ENCODE measurements around the gene DMAC2.
"Not testable (repeated sequence)": the region's sequence is repeated elsewhere in the genome, so short reads cannot be mapped to it uniquely, and the experiment has no call there.

Gene DMAC2

DNA sequence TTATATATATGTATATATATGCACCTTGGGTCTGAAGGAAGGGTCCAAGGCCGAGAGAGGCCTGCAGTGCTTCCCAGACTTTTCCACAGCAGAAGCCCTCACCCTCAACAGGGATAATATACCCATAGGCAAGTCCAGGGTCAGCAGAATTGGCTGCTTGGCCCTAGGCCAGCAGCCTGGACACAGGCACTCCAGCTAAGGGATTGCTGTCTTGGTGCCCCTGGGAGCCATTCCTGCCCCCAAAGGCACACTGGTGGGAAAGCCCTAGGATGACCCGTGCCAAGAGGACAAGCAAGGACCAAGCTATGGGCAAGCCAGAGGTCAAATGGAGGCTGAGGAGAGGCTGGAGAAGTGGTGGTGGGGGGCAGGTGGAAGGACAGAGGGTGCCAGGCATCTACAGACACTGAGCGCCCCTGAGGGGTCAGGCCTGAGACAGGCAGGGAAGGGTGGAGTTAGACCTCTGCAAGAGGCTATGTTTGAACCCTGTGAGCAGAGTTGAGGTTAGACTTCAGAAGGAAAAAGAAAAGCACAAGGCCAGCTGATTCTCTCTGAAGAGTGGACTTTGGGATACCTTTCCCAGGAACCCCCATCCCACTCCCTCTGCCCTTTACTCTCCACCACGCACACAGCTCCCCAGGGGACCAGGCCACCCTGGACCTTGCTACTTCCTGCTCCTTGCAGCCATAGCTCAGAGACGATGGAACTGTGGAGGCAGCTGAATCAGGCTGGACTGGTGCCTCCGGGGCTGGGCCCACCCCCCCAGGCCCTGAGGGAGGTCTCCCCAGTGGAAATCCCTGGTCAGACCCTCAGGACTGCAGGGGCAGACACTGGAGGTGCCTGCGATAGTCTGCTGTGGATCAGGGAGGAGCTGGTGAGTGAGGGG, 3.0 kb upstream of the DMAC2 start, which contains the start of gene ERICH4:
ERICH4 (plus strand) TSS at position 684 of the 883 bp plus-strand sequence; CDS start at position 698, 14 bp downstream.
- DNase-seq, result no peak

DNA sequence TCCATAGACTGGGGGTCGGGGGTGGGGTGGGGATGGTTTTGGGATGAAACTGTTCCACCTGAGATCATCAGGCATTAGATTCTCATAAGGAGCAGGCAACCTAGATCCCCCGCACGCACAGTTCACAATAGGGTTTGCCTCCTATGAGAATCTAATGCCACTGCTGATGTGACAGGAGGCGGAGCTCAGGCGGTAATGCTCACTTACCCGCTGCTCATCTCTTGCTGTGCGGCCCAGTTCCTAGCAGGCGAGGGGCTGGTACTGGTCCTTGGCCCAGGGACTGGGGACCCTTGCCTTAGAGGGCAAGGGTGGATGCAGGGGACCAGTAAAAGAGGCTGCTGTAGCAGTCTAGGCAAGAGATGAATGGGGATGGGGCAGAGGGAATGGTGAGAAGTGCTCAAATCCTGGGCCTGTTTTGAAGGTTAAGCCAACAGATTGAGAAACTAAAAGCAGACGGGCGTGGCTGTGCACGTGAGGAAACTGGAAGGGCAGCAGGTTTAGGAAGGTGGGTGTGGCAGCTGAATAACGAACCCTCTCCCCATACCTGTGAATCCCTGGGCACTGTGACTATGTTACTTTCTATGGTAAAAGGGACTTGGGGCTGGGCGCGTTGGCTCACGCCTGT, 1.7 kb upstream of the DMAC2 start:
- DNase-seq, result no peak

DNA sequence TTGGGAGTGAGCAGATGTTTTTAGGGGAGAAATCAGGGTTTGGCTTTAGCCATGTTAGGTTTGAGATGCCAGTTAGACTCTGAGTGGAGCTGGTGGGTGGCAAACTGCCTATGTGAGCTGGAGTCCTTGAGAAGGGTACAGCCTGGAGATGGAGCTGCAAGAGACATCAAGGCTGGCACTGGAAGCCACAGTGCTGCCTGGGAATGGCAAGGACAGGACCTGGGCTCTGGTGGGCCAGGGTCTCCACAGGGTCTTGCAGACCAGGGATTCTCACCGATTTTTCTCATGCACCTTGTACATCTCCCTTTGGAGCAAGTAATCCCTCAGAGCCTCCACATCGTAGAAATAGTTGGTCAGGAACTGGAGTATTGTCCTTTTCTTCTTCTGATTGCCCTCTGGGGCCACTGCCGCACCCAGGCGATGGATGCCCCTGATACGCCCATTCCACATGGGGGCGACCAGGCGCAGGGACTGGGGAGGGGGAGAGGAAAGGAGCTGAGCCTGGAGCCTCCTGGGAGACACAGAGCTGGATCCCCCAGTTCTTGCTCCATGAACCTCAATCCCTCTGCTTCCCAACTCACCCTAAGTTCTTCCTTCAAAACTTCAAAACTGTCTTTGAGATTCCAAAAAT, 1.7 kb downstream of the DMAC2 start:
- DNase-seq, result no peak

DNA sequence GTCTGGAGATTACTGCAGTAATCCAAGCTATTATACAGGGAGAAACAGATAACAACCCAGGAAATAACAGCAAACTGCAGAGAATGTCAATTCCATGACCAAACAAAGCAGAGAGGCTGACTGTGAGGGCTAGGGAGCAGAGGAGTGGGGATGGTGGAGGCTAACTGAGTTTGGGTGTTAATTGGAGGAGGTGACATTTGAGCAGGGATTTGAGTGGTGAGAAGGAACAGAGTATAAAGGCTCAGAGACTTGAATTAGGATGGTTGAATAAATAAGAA, 3.1 kb downstream of the DMAC2 start:
- no peak for DNase-seq

DNA sequence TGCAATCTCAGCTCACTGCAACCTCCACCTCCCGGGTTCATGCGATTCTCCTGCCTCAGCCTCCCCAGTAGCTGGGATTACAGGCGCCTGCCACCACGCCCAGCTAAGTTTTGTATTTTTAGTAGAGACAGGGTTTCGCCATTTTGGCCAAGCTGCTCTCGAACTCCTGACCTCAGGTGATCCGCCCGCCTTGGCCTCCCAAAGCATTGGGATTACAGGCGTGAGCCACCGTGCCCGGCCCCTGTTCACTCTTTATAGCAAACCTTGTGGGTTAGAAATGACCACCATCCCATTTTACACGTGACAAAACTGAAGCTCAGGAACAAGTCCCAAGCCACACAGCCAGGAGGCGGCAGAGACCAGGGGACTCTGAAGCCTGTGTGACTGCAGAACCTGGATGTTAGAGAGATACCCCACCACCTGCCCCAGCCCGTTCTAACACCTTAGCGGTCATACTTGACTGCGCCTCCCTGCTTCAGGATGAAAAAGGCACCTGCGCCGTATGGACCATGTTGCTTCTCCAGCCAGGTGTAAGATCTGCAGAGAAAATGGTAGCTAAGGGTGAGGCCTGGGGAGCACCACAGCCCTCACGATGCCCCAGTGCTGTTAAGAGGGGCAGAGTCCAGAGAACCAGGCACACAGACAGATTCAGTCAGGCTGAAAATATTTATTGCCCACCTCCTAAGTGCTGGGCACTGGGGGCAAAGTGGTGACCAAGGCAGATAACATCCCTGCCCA, 3.6 kb downstream of the DMAC2 start:
- DNase-seq, result no peak

DNA sequence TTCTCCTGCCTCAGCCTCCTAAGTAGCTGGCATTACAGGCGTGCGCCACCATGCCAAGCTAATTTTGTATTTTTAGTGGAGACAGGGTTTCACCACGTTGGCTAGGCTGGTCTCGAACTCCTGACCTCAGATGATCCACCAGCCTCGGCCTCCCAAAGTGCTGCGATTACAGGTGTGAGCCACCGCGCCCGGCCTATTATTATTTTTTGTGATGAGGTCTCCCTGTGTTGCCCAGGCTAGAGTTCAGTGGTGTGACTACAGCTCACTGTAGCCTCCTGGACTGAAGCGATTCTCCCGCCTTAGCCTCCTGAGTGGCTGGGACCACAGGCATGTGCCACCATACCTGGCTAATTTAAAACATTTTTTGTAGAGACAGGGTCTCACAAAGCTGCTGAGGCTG, 4.3 kb downstream of the DMAC2 start:
- not testable (repeated sequence) for DNase-seq

DNA sequence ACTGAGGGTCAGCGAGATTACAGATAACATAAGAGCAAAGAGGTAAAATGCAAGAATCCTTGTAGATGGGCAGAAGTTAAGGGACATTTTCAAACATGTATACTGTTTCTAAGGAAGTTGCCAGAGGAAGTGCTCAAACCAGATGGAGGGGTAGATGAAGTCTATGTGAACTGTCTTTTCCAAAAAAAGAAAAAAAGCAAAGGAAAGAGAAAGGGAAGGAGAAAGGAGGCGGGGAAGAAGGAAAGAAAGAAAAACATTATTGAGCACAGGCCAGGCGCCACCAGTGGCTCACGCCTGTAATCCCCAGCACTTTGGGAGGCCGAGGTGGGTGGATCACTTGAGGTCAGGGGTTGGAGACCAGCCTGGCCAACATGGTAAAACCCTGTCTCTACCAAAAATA, 5.3 kb downstream of the DMAC2 start:
- no peak for DNase-seq

DNA sequence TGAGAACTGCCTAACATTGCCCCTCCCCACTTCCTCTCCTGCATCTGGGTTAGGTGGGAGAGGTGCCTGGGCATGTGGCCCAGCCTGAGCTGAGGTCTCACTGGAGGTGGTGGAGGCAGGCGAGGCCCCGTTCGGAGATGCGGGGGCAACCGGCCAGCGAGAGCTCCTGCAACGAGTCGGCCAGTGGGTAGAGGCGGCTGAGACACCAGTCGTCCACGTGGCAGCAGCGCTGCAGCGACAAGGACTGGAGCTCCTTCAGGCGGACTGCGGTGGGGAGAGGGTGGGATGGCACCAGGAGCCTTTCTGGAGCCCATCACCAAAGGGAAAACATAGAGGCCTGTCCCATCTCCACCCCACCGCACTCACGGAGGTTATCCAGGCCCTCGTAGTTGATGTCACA, 6.5 kb downstream of the DMAC2 start:
- DNase-seq, result no peak

DNA sequence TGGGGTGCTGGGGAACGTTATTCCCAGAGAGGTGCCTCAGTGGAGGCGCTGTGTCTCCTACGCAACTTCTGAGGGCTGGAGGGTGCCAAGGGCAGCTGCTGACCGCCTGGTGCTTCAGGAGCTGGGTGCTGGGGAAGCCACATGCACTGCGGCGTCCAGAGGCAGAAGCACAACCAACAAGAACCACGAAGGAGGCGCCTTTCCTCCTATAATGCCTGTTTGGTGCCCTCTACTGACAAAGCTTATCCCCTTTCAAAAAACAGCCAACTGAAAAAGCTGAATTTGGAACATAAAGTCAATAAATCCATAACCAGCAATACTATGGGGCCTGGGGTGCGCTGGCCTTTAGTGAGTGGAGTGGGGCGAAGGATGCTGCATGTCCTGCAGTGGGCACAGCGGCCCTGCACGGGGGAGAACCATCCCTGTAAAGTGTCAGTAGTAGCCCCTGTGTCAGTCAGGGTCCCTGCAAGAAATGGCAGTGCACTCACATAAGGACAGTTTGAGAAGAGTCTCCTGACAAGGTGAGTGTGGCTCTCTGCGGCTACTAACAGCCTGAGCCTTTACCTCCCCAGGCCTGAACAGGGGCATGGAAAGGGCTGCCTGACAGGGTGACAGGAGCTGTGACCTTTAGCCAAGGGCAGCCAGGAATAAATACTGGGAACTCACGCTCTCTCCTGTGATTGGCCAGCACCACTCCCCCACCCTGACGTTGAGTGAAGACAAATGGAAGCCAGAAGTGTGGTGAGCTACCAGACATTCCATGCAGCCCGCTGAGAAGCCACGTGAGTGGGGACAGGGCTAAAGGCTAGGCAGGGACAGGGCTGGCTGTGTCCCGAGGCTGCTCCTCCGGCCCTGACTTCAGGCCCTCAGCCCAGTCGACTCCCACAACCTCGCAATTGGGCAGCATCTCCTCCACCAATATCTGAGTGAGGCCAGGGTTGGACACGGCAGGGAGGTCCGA, 8.0 kb downstream of the DMAC2 start:
- no peak for DNase-seq

DNA sequence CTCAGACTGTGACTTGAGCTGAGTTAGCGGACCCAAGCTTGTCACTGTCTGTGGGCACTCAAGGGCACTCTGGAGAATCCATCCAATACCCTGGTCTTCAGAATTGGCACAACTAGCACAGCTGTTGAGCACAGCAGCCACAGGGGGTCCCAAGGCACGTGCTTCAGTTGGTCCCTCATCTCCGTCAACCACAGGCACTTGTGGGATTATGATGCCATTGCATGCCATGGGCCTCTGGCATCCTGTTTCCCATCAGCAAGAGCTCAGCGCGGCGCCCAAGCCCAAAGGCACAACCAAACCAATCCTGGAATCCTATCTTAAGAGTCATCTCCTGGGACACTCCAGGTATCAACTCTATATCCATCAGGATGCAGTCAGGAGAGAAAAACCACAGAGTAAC, 8.8 kb downstream of the DMAC2 start:
- no peak for DNase-seq

DNA sequence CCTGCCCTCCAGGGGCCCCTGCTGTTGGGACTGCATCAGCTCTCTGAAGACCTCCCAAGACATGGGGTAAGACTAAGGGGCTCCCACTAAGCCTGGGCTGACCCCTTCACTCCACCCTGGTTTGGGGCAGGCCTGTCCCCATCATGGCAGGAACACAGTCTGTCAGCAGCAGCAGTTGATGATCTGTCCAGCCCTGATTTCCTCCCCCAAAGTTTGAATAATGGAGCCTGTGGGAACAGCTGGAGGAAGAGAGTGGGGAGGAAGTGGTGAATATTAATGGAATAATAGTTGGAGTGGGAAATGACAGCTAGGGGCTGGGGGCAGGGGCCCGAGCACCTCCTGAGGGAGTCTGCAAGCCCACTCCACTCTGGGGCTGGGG, 11.2 kb downstream of the DMAC2 start:
- DNase-seq, result no peak

DNA sequence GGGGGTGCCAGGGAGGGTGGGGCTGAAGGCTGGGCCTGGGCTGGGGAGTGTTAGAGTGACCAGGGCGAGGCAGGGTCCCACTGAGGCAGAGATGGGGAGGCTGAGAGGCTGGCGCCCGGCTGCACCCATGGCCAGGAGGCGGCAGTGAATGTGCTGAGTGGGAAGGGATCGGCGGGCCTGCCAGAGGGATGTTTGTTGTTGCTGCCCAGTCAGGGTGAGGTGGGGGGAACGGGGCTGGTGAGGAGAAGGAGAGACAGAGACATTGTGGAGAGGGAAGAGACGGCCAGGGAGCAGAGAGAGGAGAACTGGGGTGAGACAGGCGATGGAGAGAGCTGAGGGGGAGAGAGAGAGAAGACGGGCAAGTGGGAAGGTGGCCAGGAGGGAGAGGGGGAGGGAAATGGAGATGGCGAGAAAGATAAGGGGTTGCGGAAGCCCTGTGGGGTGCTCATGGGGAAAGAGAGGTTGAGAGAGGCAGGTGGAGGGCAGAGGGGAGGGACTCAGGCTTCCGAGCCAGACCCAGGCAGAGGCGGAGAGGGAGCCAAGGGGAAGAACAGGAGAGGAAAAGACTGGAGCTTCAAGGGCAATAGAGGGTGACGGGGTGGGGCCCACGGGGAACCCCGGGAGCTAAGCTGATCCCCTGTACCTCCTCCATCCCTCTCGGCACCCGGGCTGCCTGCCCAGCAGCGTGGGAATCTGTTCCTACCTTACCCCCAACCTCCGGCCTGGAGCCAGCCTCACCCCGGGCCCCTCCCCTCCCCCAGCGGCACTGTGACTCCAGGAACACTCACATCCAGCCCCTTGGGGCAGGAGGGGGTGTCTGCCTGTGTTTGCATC, 11.8 kb downstream of the DMAC2 start:
- no peak for DNase-seq

DNA sequence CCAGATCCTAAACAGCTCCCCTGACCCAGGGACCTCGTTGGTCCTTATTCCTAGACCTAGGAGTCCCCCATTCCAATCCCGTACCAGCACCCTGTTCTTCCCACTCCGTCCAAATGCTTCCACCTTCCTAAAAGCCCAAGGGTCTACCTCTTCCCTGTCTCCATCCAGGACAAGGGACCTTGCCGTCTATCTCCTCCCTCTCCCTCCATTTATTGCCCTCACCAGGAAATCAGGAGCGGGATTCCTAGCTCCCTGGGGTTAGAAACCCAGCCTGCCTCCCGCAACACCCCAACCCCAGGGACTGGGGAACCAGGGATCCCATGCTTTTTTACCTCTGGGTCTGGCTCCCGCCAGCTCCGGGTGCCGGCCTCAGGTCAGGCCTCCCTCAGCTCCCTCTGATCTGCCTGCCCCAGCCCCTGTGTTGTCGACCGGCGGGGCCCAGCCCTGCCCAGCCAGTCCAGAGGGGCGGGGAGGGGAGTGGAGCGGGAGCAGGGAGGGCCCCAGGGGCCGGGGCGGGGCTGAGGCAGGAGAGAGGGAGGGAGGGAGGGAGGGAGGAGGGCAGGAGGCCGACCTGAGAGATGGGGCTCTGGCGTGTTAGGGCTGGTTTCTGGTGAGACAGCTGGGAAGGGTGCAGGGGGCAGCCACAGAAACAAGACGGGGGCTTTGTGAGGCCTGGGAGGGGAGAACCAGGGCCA, 12.6 kb downstream of the DMAC2 start, which contains the start of gene B3GNT8:
B3GNT8 (minus strand) TSS at position 423 of the 695 bp plus-strand sequence. CDS start 596 bp downstream, outside the sequence.
- DNase-seq, result no peak

DNA sequence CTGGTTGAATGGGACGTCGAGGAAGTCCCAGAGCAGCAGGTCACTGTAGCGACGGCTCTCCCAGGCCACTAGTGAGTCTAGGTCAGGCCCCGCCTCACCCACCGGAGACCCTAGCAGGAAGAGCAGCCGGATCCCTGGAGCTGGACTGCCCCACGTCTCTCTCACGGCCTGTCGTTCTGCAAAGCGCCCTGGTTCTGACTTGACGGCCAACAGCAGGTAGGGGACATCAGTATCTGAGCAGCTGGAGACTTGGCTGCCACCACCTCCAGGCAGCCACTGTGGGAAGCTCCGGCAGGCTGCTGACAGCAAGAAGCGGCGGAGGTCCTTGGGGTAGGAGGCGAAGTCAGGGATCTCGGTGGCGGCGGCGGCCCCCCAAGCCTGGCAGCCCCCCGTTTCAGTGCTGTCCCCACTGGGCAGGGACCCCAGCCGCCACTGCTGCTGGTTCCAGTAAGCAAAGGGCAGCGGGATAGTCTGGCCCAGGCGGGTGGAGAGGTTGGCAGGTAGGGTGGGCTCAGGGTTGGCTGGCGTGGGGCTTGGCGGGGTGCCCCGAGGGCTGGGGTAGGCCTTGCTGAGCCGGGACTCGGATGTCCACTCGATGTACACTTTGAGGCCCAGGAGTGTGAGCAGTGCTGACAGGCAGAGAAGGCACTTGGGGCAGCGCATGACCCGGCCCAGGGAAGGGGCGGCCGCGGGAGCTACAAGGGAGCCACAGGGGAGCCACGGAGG, 13.4 kb downstream of the DMAC2 start:
- no peak for DNase-seq

DNA sequence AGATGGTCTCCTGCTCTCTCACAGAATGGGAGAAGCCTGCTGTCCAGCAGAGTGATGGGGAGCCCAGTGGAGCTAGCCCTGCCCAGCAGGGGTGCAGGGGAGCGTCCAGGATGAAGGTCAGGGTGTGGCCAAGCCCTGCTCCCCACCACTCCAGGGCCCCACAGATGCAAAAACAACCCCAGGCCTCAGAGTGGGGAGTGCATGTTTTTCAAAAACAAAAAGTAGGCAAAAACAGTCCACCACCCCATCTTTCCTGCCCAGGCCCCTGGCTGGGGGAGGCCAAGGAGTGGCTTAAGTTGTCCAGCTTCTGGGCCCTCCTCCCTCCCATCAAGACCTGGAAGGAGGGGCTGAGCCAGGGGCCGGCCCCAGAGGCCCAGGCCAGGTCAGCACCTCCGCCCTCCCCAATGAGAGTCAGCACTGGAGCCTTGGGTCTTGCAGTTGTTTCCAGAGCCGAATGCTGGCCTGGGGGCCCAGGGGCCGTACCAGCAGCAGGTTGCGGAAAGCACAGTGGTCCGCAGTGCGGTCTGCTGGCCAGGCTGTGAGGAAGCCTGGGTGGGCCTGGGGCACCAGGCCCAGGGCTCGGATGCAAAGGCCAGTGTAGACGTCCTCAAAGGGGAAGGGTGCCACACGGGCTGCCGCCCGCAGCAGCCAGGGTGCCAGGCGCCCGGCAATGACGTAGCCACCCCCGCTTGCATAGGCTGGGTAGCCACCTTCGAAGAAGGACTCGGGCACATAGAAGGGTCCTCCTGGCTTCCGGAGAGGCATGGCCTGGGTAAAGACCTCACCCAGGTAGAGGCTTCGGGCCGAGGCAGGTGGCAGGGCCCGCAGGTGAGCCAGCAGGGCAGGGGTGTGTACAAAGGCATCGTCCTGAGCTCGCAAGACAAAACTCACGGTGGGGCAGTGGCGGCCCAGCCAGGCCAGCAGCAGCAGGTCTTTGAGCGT, 14.3 kb downstream of the DMAC2 start:
- DNase-seq, result no peak

DNA sequence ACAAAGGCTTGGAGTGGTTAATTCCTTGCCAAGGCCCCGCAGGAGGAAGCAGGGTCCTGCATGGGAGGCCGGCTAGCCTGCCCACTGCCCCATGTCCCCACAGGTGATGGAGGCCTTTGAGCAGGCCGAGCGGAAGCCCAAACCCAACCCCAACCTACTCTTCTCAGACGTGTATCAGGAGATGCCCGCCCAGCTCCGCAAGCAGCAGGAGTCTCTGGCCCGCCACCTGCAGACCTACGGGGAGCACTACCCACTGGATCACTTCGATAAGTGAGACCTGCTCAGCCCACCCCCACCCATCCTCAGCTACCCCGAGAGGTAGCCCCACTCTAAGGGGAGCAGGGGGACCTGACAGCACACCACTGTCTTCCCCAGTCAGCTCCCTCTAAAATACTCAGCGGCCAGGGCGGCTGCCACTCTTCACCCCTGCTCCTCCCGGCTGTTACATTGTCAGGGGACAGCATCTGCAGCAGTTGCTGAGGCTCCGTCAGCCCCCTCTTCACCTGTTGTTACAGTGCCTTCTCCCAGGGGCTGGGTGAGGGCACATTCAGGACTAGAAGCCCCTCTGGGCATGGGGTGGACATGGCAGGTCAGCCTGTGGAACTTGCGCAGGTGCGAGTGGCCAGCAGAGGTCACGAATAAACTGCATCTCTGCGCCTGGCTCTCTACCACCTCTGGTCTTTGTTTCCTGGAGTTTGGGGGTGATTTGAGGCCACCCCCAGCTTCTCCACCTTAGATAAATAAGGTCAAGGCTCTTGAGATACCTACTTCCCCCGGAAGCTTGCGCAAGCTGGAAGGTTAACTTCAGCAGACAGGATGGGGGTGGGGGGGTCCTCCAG, 15.2 kb downstream of the DMAC2 start:
- DNase-seq, result no peak

DNA sequence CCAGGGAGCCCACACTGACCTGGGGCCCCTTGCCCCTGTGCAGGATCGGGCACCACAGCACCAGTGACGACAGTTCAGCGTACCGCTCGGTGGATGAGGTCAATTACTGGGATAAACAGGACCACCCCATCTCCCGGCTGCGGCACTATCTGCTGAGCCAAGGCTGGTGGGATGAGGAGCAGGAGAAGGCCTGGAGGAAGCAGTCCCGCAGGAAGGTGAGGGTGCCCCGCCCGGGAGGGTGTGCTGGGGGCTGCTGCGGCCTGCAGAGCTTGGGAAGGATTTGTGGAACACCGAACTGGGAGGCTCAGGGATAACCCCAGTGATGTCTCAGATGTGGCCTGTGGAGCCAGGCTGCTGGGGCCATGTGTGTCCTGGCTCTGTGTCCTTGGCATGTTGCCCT, 16.8 kb downstream of the DMAC2 start:
- no peak for DNase-seq

DNA sequence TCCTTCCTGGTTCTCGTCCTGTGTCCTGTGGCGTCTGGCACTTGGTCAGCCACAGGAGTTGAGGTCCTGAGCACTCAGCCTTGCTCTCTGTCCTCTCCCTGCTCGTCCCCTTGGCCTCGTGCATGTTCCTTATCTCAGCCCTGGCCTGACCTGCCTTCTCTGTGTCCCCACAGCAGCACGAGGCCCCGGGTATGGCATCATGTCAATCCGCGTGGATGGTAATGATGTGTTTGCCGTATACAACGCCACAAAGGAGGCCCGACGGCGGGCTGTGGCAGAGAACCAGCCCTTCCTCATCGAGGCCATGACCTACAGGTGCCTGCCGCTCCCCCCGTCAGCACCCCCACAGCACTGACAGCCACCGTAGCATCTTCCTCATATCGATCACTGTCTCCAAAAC, 17.3 kb downstream of the DMAC2 start:
- no peak for DNase-seq
